ENCODE results near the gene FRG1.
"Not testable (repeated sequence)": the region's sequence is repeated elsewhere in the genome, so short reads cannot be mapped to it uniquely, and the experiment has no call there.

FRG1 gene

GRCh38 chr4:189984661-189985060, 44.0 kb downstream of the FRG1 start:
- not testable (repeated sequence) for DNase-seq

GRCh38 chr4:189985651-189986243, 45.1 kb downstream of the FRG1 start:
- not testable (repeated sequence) for DNase-seq

- no peak for DNase-seq
These were observed 48.3 kb downstream of the FRG1 start for GRCh38 chr4:189988877-189989431.

- not testable (repeated sequence) for DNase-seq
These were observed 49.3 kb downstream of the FRG1 start for GRCh38 chr4:189989941-189990340.
